Panc1 (cell line): ENCODE measurements around the gene SLC8A1. TPM values are rescaled to one million over a fixed set of nuclear protein-coding genes. Genes with fewer than 3 reads are reported as not detected.

Experiments
- ATAC-seq: fragments of 200-7000 bp; cut with Tn5 transposase; 2 replicates; pipeline ENCODE4 v1.9.1; 2020; ENCODE audit warnings: mild to moderate bottlenecking, moderate library complexity
- BruUV-seq: library from RNA; stranded (reverse); fragments of 400-500 nt; replicated peaks from 2 replicates; lab custom pipeline; 2021; lab: Mats Ljungman, UMichigan
- CTCF ChIA-PET: fragments of 300-600 bp; sonication (Branson Sonifier 250); formaldehyde crosslinking; loops from one replicate; lab custom pipeline; 2022; ENCODE audit warnings: antibody characterized with exemption; lab: Charles Lee
- POLR2A ChIA-PET: fragments of 300-600 bp; sonication (Branson Sonifier 250); formaldehyde crosslinking; loops from one replicate; lab custom pipeline; 2022; ENCODE audit warnings: antibody characterized with exemption; lab: Charles Lee
- DNase-seq: peaks from one replicate; pipeline ENCODE4 v3.0.0-alpha.2; 2010; ENCODE audit warnings: low read depth, low spot score
- H3K27ac ChIP-seq: 2 replicates; pipeline ENCODE4 v1.5.1; 2011; ENCODE audit warnings: mild to moderate bottlenecking, low read length, inconsistent platforms
- H3K27me3 ChIP-seq: fragments of 200-500 bp; sonication (Bioruptor generic); 2 replicates; pipeline ENCODE4 v1.6.0; 2014; ENCODE audit warnings: low read length, inconsistent platforms; ENCODE audit not compliant: control insufficient read depth, insufficient read depth
- H3K36me3 ChIP-seq: fragments of 200-500 bp; sonication (Bioruptor generic); 2 replicates; pipeline ENCODE4 v1.5.1; 2014; ENCODE audit warnings: inconsistent platforms, mild to moderate bottlenecking, low read length, moderate library complexity; ENCODE audit not compliant: control insufficient read depth, insufficient read depth
- H3K4me1 ChIP-seq: 2 replicates; pipeline ENCODE4 v1.5.1; 2011; ENCODE audit warnings: inconsistent platforms, mild to moderate bottlenecking, low read length, moderate library complexity; ENCODE audit not compliant: control insufficient read depth, insufficient read depth
- H3K4me3 ChIP-seq, 2 experiments: 2 replicates each; pipeline ENCODE4 v1.5.1; 2011 to 2012; ENCODE audit warnings: low read depth in 2 of 2, low read length in 2 of 2, mild to moderate bottlenecking in 2 of 2, inconsistent platforms in 1 of 2, moderate library complexity in 1 of 2
- H3K9me3 ChIP-seq: fragments of 200-500 bp; sonication (Bioruptor generic); 2 replicates; pipeline ENCODE4 v1.5.1; 2014; ENCODE audit warnings: low read depth, mild to moderate bottlenecking, inconsistent platforms, low read length, moderate library complexity; ENCODE audit not compliant: control insufficient read depth, insufficient read depth
- CTCF ChIP-seq: fragments of 450-650 bp; IDR thresholded peaks from 2 replicates; pipeline ENCODE4 v1.5.1; 2017; ENCODE audit warnings: mild to moderate bottlenecking
- POLR2AphosphoS5 ChIP-seq: IDR thresholded peaks from 2 replicates; pipeline ENCODE4 v1.6.1; 2012; ENCODE audit warnings: mild to moderate bottlenecking, low read depth, low read length, moderate library complexity
- SIN3A ChIP-seq: IDR thresholded peaks from 2 replicates; pipeline ENCODE4 v1.6.1; 2012; ENCODE audit warnings: low read depth, mild to moderate bottlenecking, low read length, moderate library complexity, borderline replicate concordance; ENCODE audit not compliant: insufficient read depth
- TCF7L2 ChIP-seq: IDR thresholded peaks from 2 replicates; pipeline ENCODE4 v1.6.1; 2011; ENCODE audit warnings: mild to moderate bottlenecking, low read depth, low read length, inconsistent platforms
- in situ Hi-C: cut with HindIII; loops from 2 replicates; pipeline ENCODE4 v1.10.0; 2016; ENCODE audit warnings: low sequenced_read_pairs, low pct_unique_long_range_greater_than_20kb
- intact Hi-C: fragments of 100-400 bp; cut with micrococcal nuclease; formaldehyde crosslinking; loops from one replicate; pipeline ENCODE4 v1.10.0; 2022; ENCODE audit not compliant: unreplicated experiment
- total RNA-seq: library from RNA; stranded (reverse); gene quantifications from one replicate; pipeline ENCODE4 v1.2.1, GENCODE V29; 2021; ENCODE audit not compliant: unreplicated experiment
- TF ChIP-seq, protein P1 (sequence below), 2 experiments: IDR thresholded peaks; 2 replicates each; pipeline ENCODE4 v1.6.1; 2011 to 2012; ENCODE audit warnings: low read depth in 2 of 2, control low read depth in 1 of 2, low read length in 1 of 2, mild to moderate bottlenecking in 1 of 2, moderate library complexity in 1 of 2; ENCODE audit not compliant: insufficient read depth in 1 of 2

SLC8A1 gene
- total RNA-seq, 1 experiment from 2014 or later = 0.59 TPM

DNA sequence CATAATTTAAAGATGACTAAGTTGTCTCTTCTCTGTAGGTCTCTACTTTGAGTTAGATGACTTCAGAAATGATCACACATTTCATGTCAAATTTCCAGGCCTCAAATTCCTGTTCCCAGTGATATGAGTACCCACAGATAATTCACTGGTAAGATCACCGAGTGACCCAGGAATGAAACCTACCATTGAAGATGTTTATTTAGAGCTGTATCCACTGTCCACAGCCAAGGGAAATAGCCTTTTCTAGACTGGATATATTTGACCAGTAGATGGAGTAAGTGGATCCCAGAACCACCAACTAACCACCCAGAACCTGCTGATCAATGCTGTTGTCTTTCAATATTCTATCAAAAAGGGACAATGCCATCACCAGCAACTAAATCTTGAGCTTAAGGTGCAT is 238.8 kb downstream of the SLC8A1 start:
- Histone ChIP-seq H3K27me3 (no peaks in the 10 kb centered on the region), H3K9me3 (no peaks in the 10 kb centered on the region), H3K27ac (no peak overlapping the region), H3K4me3 (no peak overlapping the region), H3K4me1 (no peaks in the 10 kb centered on the region), H3K36me3 (no peaks in the 10 kb centered on the region)
- no peak for ATAC-seq
- CTCF ChIA-PET = no interaction called here
- DNase-seq = no peak
- in situ Hi-C loops (no loop called here), intact Hi-C loops (no loop called here)
- TF ChIP-seq CTCF = peak; percentile 41
- TF ChIP-seq, protein P1, sequence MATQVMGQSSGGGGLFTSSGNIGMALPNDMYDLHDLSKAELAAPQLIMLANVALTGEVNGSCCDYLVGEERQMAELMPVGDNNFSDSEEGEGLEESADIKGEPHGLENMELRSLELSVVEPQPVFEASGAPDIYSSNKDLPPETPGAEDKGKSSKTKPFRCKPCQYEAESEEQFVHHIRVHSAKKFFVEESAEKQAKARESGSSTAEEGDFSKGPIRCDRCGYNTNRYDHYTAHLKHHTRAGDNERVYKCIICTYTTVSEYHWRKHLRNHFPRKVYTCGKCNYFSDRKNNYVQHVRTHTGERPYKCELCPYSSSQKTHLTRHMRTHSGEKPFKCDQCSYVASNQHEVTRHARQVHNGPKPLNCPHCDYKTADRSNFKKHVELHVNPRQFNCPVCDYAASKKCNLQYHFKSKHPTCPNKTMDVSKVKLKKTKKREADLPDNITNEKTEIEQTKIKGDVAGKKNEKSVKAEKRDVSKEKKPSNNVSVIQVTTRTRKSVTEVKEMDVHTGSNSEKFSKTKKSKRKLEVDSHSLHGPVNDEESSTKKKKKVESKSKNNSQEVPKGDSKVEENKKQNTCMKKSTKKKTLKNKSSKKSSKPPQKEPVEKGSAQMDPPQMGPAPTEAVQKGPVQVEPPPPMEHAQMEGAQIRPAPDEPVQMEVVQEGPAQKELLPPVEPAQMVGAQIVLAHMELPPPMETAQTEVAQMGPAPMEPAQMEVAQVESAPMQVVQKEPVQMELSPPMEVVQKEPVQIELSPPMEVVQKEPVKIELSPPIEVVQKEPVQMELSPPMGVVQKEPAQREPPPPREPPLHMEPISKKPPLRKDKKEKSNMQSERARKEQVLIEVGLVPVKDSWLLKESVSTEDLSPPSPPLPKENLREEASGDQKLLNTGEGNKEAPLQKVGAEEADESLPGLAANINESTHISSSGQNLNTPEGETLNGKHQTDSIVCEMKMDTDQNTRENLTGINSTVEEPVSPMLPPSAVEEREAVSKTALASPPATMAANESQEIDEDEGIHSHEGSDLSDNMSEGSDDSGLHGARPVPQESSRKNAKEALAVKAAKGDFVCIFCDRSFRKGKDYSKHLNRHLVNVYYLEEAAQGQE (IDR thresholded peaks at IDR 0.05; ENCODE audit: insufficient read depth in 1 of 2, low read depth in 2 of 2, low read length in 1 of 2) = no peak
- POLR2A ChIA-PET = no interaction called here
- no TSS peak for BruUV-seq

DNA sequence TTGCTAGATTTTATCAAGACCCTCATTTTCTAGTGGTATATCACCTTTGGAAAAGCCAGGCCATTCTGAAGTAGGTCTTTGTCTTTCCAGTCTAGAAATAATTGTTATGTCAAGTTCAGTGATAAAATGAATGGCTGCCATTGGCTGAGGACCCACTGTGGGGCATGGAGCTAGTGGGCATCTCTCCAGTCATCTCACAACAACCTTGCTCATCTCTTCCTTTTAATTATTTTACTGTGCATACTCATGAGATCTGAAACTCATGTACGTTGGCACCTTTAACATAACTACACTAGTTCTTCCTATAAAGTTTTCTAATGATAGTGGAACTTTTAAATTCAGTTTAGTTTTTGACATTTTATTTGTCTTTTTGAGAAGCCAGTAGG is 240.9 kb downstream of the SLC8A1 start:
- intact Hi-C loops = no loop called here
- Histone ChIP-seq H3K4me3 (no peak overlapping the region), H3K4me1 (no peaks in the 10 kb centered on the region), H3K27ac (no peak overlapping the region), H3K36me3 (no peaks in the 10 kb centered on the region), H3K9me3 (no peaks in the 10 kb centered on the region), H3K27me3 (no peaks in the 10 kb centered on the region)
- DNase-seq (no peak), ATAC-seq (no peak)
- in situ Hi-C loops = no loop called here
- ChIA-PET POLR2A (no interaction called here), CTCF (no interaction called here)
- TF ChIP-seq POLR2AphosphoS5 (no peak), TCF7L2 (no peak), CTCF (no peak), SIN3A (no peak)
- TF ChIP-seq, protein P1 (IDR thresholded peaks at IDR 0.05; ENCODE audit: insufficient read depth in 1 of 2, low read depth in 2 of 2, low read length in 1 of 2) = no peak
- no TSS peak for BruUV-seq
